Vagina (tissue), 2 donors: ENCODE results near the gene LRCH1.

Experiments
- POLR2A ChIP-seq, 2 donors: fragments of 450-650 bp; IDR thresholded peaks; one replicate each; pipeline ENCODE4 v1.6.1; 2017; ENCODE audit warnings: antibody characterized with exemption in 2 of 2, mild to moderate bottlenecking in 2 of 2, moderate library complexity in 2 of 2
- TF ChIP-seq, protein P1 (sequence below), 3 experiments: fragments of 450-650 bp in 2 of 3; fragments of 200-600 bp in 1 of 3; sonication (generic) in 1 of 3; IDR thresholded peaks; one replicate each; pipeline ENCODE4 v1.5.1; 2017 to 2019; ENCODE audit warnings: antibody characterized with exemption in 3 of 3, mild to moderate bottlenecking in 2 of 3, moderate library complexity in 2 of 3

GRCh38 chr13:46799139-46799538, 246.2 kb downstream of the LRCH1 start:
- TF ChIP-seq, protein P1, sequence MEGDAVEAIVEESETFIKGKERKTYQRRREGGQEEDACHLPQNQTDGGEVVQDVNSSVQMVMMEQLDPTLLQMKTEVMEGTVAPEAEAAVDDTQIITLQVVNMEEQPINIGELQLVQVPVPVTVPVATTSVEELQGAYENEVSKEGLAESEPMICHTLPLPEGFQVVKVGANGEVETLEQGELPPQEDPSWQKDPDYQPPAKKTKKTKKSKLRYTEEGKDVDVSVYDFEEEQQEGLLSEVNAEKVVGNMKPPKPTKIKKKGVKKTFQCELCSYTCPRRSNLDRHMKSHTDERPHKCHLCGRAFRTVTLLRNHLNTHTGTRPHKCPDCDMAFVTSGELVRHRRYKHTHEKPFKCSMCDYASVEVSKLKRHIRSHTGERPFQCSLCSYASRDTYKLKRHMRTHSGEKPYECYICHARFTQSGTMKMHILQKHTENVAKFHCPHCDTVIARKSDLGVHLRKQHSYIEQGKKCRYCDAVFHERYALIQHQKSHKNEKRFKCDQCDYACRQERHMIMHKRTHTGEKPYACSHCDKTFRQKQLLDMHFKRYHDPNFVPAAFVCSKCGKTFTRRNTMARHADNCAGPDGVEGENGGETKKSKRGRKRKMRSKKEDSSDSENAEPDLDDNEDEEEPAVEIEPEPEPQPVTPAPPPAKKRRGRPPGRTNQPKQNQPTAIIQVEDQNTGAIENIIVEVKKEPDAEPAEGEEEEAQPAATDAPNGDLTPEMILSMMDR (IDR thresholded peaks at IDR 0.05) = no peak
- no peak for TF ChIP-seq POLR2A (IDR thresholded peaks at IDR 0.05)
